K562 (cell line): ENCODE measurements around the gene PRR14. TPM values are rescaled to one million over a fixed set of nuclear protein-coding genes. Genes with fewer than 3 reads are reported as not detected.
A peak's percentile ranks its signal among the peaks of the same experiment; 100 is the strongest.

Experiments
- CBFA2T3 ChIP-seq: fragments of 450-650 bp; IDR thresholded peaks from 2 replicates; pipeline ENCODE4 v1.6.1; 2017
- REST ChIP-seq, 2 experiments: fragments of 450-650 bp; formaldehyde crosslinking in 1 of 2; IDR thresholded peaks; 2 replicates each; pipeline versions ENCODE4 v1.4.0 to v1.6.1; 2014 to 2020; ENCODE audit warnings: mild to moderate bottlenecking in 2 of 2, borderline replicate concordance in 1 of 2, low read depth in 1 of 2
- TAL1 ChIP-seq: fragments of 450-650 bp; IDR thresholded peaks from 2 replicates; pipeline ENCODE4 v1.6.1; 2016; ENCODE audit warnings: mild to moderate bottlenecking
- TCF3 ChIP-seq: sonication (generic); formaldehyde crosslinking; IDR thresholded peaks from 2 replicates; pipeline ENCODE4 v1.4.0; 2020; ENCODE audit warnings: mild to moderate bottlenecking, missing genetic modification reagents
- ZNF436 ChIP-seq: fragments of 250-450, 450-650 bp; sonication (Bioruptor Pico); formaldehyde crosslinking; IDR thresholded peaks from 2 replicates; pipeline ENCODE4 v1.7.0; 2020; ENCODE audit warnings: mild to moderate bottlenecking
- polyA plus RNA-seq, 8 experiments: library from polyadenylated mRNA; depleted of rRNA in 4 of 8; stranded (reverse) in 5 of 8; unstranded in 3 of 8; fragments of >200 nt; fragmentation: Nextera tagmentation in 2 of 8; fragmentation: Illumina TruSeq in 1 of 8; extraction: Ambion mirVana in 2 of 8; extraction: Trizol in 1 of 8; gene quantifications; 2 replicates each; pipeline versions ENCODE4 v1.2.1 to v1.2.3, GENCODE V29; 2011 to 2014; ENCODE audit warnings: inconsistent platforms in 1 of 8, missing spikeins in 1 of 8
- total RNA-seq, 7 experiments: library from RNA; depleted of rRNA in 6 of 7; stranded (reverse); fragments of >200 nt in 6 of 7; fragmentation: Illumina TruSeq in 2 of 7; extraction: Trizol in 2 of 7; gene quantifications; 2 replicates each; pipeline versions ENCODE4 v1.2.1 to v1.2.3, GENCODE V29; 2011 to 2021; ENCODE audit warnings: low replicate concordance in 1 of 7

The PRR14 gene
- total and polyA plus RNA-seq, 9 of the 15 experiments (the other 6 are each of a cell fraction or from before 2014, with no cell fraction given): 2.2 to 63.1 (median 11.5) TPM

DNA sequence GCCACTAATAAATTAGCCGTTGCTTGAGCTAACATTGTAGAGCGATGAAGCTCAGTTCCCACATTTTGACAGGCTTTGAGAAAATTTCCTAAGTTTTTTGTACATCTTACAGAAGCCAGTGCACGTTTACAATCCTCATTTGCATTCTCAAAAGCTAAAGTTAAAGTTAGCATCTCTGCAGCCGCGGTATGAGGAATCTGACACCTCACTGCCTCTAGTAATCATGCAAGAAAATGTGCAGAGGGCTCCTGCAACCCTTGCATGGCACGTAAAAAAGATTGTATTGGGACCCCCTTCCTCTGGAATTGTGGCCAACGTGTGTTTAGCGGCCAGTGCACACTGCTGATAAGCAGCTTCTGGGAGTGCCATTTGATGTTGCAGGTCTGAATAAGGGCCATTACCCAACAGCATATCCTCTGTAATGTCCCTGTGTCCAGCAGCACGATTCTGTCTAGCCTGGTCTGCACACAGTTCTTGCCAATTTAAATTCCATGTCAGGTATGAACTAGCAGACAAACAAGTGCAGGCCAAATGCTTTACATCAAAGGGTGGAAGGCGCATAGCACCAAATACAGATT, 28.2 kb upstream of the PRR14 start (continued):
- TF ChIP-seq REST (IDR thresholded peaks at IDR 0.05; ENCODE audit: borderline replicate concordance): no peak
- TF ChIP-seq REST (CRISPR knock-in tag; IDR thresholded peaks at IDR 0.05; ENCODE audit: low read depth): no peak
- peak; percentile 57 for TF ChIP-seq CBFA2T3
- peak; percentile 33; the same call in 1 of the 2 replicates for TF ChIP-seq TAL1
- peak; percentile 40; the same call in 1 of the 2 replicates for TF ChIP-seq TCF3 (CRISPR knock-in tag)
- no peak for TF ChIP-seq ZNF436 (CRISPR knock-in tag)
